Keratinocyte (primary cell): ENCODE data around the gene MGRN1. TPM values are rescaled to one million over a fixed set of nuclear protein-coding genes. Genes with fewer than 3 reads are reported as not detected.

Source experiments
- DNase-seq: peaks from one replicate; pipeline ENCODE4 v3.0.0-alpha.2; 2011; ENCODE audit warnings: low read depth, missing footprints, low spot score
- FAIRE-seq: peaks from 2 replicates; lab custom pipeline; 2011; peaks lifted over from hg19 to GRCh38; lab: Jason Lieb, UNC
- H2AFZ ChIP-seq: 2 replicates; pipeline ENCODE4 v1.6.0; 2012; ENCODE audit warnings: low read length, control low read depth, inconsistent platforms; ENCODE audit not compliant: control insufficient read depth
- H3K27ac ChIP-seq: 2 replicates; pipeline ENCODE4 v1.5.1; 2011; ENCODE audit warnings: low read length; ENCODE audit not compliant: control insufficient read depth, insufficient read depth
- H3K27me3 ChIP-seq: 3 replicates; pipeline ENCODE4 v1.6.0; 2011; ENCODE audit warnings: low read length; ENCODE audit not compliant: control insufficient read depth, insufficient read depth; ENCODE audit errors: extremely low read depth
- H3K36me3 ChIP-seq, 2 experiments: 2 replicates in 1 of 2; 3 replicates in 1 of 2; pipeline ENCODE4 v1.5.1; 2011; ENCODE audit warnings: low read length in 2 of 2, mild to moderate bottlenecking in 1 of 2; ENCODE audit not compliant: control insufficient read depth in 2 of 2, insufficient read depth in 2 of 2; ENCODE audit errors: extremely low read depth in 1 of 2
- H3K4me1 ChIP-seq: 3 replicates; pipeline ENCODE4 v1.5.1; 2011; ENCODE audit warnings: low read length; ENCODE audit not compliant: control insufficient read depth, insufficient read depth; ENCODE audit errors: extremely low read depth
- H3K4me2 ChIP-seq: 3 replicates; pipeline ENCODE4 v1.6.0; 2011; ENCODE audit warnings: low read depth, low read length; ENCODE audit not compliant: control insufficient read depth, insufficient read depth; ENCODE audit errors: extremely low read depth
- H3K4me3 ChIP-seq, 3 experiments: fragments of 200-600 bp in 1 of 3; sonication (generic) in 1 of 3; 2 replicates in 2 of 3; 3 replicates in 1 of 3; pipeline ENCODE4 v1.5.1; 2011 to 2016; ENCODE audit warnings: low read length in 3 of 3, mild to moderate bottlenecking in 3 of 3, control low read depth in 2 of 3, inconsistent platforms in 1 of 3, low read depth in 1 of 3, mixed read lengths in 1 of 3, mixed run types in 1 of 3, moderate library complexity in 1 of 3; ENCODE audit not compliant: control insufficient read depth in 2 of 3, insufficient read depth in 2 of 3; ENCODE audit errors: extremely low read depth in 1 of 3
- H3K79me2 ChIP-seq: 2 replicates; pipeline ENCODE4 v1.6.0; 2012; ENCODE audit warnings: low read length; ENCODE audit not compliant: control insufficient read depth, insufficient read depth
- H3K9ac ChIP-seq: 3 replicates; pipeline ENCODE4 v1.6.0; 2011; ENCODE audit warnings: low read length; ENCODE audit not compliant: control insufficient read depth, insufficient read depth; ENCODE audit errors: extremely low read depth
- H3K9me1 ChIP-seq: 3 replicates; pipeline ENCODE4 v1.6.0; 2011; ENCODE audit warnings: low read length; ENCODE audit not compliant: control insufficient read depth, insufficient read depth; ENCODE audit errors: extremely low read depth
- H3K9me3 ChIP-seq: 2 replicates; pipeline ENCODE4 v1.5.1; 2012; ENCODE audit warnings: low read depth, low read length; ENCODE audit not compliant: control insufficient read depth
- H4K20me1 ChIP-seq: 3 replicates; pipeline ENCODE4 v1.6.0; 2011; ENCODE audit warnings: low read length; ENCODE audit not compliant: control insufficient read depth, insufficient read depth; ENCODE audit errors: extremely low read depth
- EZH2 ChIP-seq: IDR thresholded peaks from one replicate; pipeline ENCODE4 v1.6.1; 2012; ENCODE audit warnings: inconsistent platforms, mild to moderate bottlenecking, low read length, moderate library complexity
- dilution Hi-C: fragments of 300-500 bp; cut with MboI; formaldehyde crosslinking; loops from one replicate; pipeline ENCODE4 v1.7.0; 2020; ENCODE audit warnings: low sequenced_read_pairs; ENCODE audit not compliant: extremely low pct_ligation_motif_present
- polyA plus RNA-seq, 5 experiments: library from polyadenylated mRNA; depleted of rRNA in 3 of 5; stranded (reverse) in 3 of 5; stranded (forward) in 1 of 5; unstranded in 1 of 5; fragments of >200 nt; gene quantifications; 1 replicate in 1 of 5; 2 replicates in 3 of 5; 3 replicates in 1 of 5; pipeline versions ENCODE4 v1.2.1 to v1.2.3, GENCODE V29; 2011 to 2012; ENCODE audit warnings: missing spikeins in 2 of 5, low read depth in 1 of 5, low replicate concordance in 1 of 5
- TF ChIP-seq, protein P1 (sequence below), 3 experiments: IDR thresholded peaks in 1 of 3; conservative IDR thresholded peaks in 1 of 3; optimal IDR thresholded peaks in 1 of 3; 2 replicates in 2 of 3; 3 replicates in 1 of 3; pipeline versions ENCODE3 to v1.5.1; 2011; ENCODE audit warnings: low read length in 3 of 3, mild to moderate bottlenecking in 3 of 3, moderate library complexity in 2 of 3, control low read depth in 1 of 3, inconsistent platforms in 1 of 3; ENCODE audit not compliant: insufficient read depth in 2 of 3; ENCODE audit errors: extremely low read depth in 1 of 3

MGRN1 gene
- polyA plus RNA-seq, 1 donor (not counting 4 experiments of a cell fraction or from before 2014, with no cell fraction given): 1.9 TPM

DNA sequence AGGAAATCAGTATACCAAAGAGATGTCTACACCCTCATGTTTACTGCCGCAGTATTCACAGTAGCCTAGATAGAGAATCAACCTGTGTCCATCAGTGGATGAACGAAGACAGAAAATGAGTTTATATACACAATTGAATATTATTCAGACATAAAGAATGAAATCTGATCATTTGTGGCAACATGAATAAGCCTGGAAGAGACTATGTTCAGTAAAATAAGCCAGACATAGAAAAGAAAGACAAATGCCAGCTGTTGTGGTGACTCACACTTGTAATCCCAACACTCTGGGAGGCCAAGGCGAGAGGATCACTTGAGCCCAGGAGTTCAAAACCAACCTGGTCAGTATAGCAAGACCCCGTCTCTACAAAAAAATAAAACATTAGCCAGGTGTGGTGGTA lies 84.9 kb downstream of the MGRN1 start:
- Histone ChIP-seq H3K36me3 (peaks cover 10 to 12% of the 10 kb centered on the region in 2 experiments), H3K4me1 (no peaks in the 10 kb centered on the region), H2AFZ (no peak overlapping the region), H3K9me1 (no peaks in the 10 kb centered on the region), H3K9ac (no peak overlapping the region), H3K79me2 (no peaks in the 10 kb centered on the region), H3K4me2 (no peak overlapping the region), H3K27ac (no peak overlapping the region), H3K4me3 (no peak overlapping the region), H3K9me3 (no peaks in the 10 kb centered on the region), H4K20me1 (no peaks in the 10 kb centered on the region), H3K27me3 (no peaks in the 10 kb centered on the region)
- dilution Hi-C loops: no loop called here
- DNase-seq (no peak), FAIRE-seq (no peak)
- no peak for TF ChIP-seq EZH2

DNA sequence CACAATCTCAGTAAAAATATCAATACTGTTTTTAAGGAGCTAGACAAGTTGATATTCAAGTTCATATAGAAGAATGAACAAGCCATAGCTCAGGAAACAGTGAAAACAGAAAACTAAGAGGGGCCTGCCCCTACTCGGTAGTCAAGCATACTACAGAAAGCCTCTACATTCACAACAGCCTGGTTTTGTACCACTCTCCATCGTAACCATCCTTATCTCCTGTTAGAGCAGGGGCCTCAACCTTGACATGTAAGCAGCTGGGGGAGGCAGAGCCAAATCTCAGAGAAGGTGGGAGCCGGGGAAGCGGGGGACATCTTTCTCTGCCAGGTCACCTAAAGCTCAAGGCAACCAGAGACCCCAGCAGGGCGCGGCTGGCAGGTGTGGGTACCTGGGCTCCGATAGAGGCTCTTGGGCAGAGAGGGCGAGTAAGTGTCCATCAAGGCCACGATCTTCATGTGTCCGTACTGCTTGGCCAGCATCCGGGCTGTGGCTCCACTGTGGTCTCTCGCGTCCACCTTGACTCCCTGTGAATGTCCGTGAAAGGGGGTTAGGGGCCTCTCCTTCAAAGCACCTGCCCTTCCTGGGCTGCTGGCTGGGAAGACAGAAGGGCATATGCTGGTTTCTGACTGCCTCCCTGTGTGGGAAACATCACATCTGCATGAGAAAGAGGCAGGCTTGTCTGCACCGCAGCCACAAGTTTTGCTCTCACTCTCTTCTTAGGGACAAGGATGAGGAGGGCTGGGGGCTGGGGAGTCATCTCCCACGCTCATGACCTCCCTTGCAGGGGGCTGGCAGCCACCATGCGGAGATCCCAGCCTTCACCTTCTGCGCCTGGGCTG lies 89.3 kb downstream of the MGRN1 start:
- H3K36me3 ChIP-seq: peaks cover 6 to 7% of the 10 kb centered on the region in 2 experiments
- H3K27ac ChIP-seq: no peak overlapping the region
- no peaks in the 10 kb centered on the region for H3K79me2 ChIP-seq
- dilution Hi-C loops: no loop called here
- H4K20me1 ChIP-seq: no peaks in the 10 kb centered on the region
- H3K9ac ChIP-seq: no peak overlapping the region
- no peaks in the 10 kb centered on the region for H3K9me3 ChIP-seq
- no peak overlapping the region for H3K4me2 ChIP-seq
- H2AFZ ChIP-seq: no peak overlapping the region
- no peak for TF ChIP-seq EZH2
- TF ChIP-seq, protein P1, sequence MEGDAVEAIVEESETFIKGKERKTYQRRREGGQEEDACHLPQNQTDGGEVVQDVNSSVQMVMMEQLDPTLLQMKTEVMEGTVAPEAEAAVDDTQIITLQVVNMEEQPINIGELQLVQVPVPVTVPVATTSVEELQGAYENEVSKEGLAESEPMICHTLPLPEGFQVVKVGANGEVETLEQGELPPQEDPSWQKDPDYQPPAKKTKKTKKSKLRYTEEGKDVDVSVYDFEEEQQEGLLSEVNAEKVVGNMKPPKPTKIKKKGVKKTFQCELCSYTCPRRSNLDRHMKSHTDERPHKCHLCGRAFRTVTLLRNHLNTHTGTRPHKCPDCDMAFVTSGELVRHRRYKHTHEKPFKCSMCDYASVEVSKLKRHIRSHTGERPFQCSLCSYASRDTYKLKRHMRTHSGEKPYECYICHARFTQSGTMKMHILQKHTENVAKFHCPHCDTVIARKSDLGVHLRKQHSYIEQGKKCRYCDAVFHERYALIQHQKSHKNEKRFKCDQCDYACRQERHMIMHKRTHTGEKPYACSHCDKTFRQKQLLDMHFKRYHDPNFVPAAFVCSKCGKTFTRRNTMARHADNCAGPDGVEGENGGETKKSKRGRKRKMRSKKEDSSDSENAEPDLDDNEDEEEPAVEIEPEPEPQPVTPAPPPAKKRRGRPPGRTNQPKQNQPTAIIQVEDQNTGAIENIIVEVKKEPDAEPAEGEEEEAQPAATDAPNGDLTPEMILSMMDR (optimal IDR thresholded peaks at IDR 0.05 in 1 of 3, IDR thresholded peaks at IDR 0.05 in 1 of 3, conservative IDR thresholded peaks at IDR 0.05 in 1 of 3; ENCODE audit: extremely low read depth in 1 of 3, insufficient read depth in 2 of 3, low read length in 3 of 3): no peak
- H3K4me1 ChIP-seq: no peaks in the 10 kb centered on the region
- no peak for FAIRE-seq
- DNase-seq: no peak
- H3K9me1 ChIP-seq: no peaks in the 10 kb centered on the region
- no peak overlapping the region for H3K4me3 ChIP-seq
- no peaks in the 10 kb centered on the region for H3K27me3 ChIP-seq
